Activated T-cell treated with anti-CD3 and anti-CD28 coated beads, Interleukin-2, amount 50 U/mL, for 72 hours (primary cell): ENCODE data around the gene RPS27L. TPM values are rescaled to one million over a fixed set of nuclear protein-coding genes. Genes with fewer than 3 reads are reported as not detected.
A peak's percentile ranks its signal among the peaks of the same experiment; 100 is the strongest.

Experiments
- ATAC-seq, 2 donors: fragments of 150-1000 bp; cut with Tn5 transposase; replicated peaks in 1 of 2; 2 replicates each; pipeline ENCODE4 v1.10.0; 2021; ENCODE audit warnings: moderate library complexity in 2 of 2, mild to moderate bottlenecking in 1 of 2
- DNase-seq, 2 donors: peaks; one replicate each; pipeline ENCODE4 v3.0.0; 2021 to 2022; ENCODE audit warnings: mixed read lengths in 1 of 2
- H3K27ac Mint-ChIP-seq: one replicate; pipeline ENCODE4 v1.8.0; 2022; ENCODE audit warnings: mild to moderate bottlenecking, moderate library complexity, mixed read lengths
- H3K27me3 Mint-ChIP-seq: one replicate; pipeline ENCODE4 v1.8.0; 2022; ENCODE audit warnings: low read depth, mixed read lengths
- H3K36me3 Mint-ChIP-seq, 2 donors: one replicate each; pipeline ENCODE4 v1.8.0; 2022; ENCODE audit warnings: mixed read lengths in 2 of 2, mild to moderate bottlenecking in 1 of 2; ENCODE audit not compliant: insufficient read depth in 2 of 2
- H3K4me1 Mint-ChIP-seq: one replicate; pipeline ENCODE4 v1.8.0; 2022; ENCODE audit warnings: low read depth, mixed read lengths
- H3K4me3 Mint-ChIP-seq, 2 donors: one replicate each; pipeline ENCODE4 v1.8.0; 2022; ENCODE audit warnings: mild to moderate bottlenecking in 2 of 2, mixed read lengths in 2 of 2, moderate library complexity in 2 of 2
- H3K9me3 Mint-ChIP-seq, 2 donors: one replicate each; pipeline ENCODE4 v1.8.0; 2022; ENCODE audit warnings: mixed read lengths in 2 of 2
- total RNA-seq, 2 donors: library from RNA; stranded (reverse); gene quantifications; one replicate each; pipeline ENCODE4 v1.2.3, GENCODE V29; 2022

RPS27L gene
- total RNA-seq, 2 donors from 2014 or later: 166 to 228 TPM

DNA sequence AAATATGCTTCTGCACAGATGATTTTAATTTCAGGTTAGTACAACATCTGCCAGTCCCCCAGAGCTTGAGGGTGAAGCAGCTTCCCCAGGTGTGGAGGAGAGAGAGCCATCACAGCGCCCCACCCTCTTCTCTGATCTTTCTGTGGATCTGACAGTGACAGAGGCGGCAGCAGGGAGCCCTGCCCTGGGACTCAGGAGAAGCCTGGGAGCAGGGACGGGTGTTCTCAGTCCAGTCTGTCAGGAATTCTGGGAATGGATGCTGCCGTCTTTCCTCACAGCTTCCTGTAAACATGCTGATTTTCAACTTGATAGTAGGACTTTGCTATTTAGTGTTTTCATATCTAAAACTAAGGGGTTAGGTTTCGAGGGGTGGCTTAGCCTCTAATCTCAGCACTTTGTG lies 20.8 kb upstream of the RPS27L start:
- H3K27ac Mint-ChIP-seq: no peak overlapping the region

GRCh38 chr15:63176302-63176701 lies 19.0 kb upstream of the RPS27L start:
- H3K36me3 Mint-ChIP-seq: no peaks in the 10 kb centered on the region
- peaks cover 28% of the 10 kb centered on the region for H3K4me1 Mint-ChIP-seq
- H3K27ac Mint-ChIP-seq: no peak overlapping the region
- no peaks in the 10 kb centered on the region for H3K9me3 Mint-ChIP-seq
- peak in 1 of 2 donors; percentile 12 for DNase-seq
- H3K4me3 Mint-ChIP-seq: no peak overlapping the region
- ATAC-seq: peak; percentile 19 to 25
- no peaks in the 10 kb centered on the region for H3K27me3 Mint-ChIP-seq

More for the DNA sequence above, 20.8 kb upstream of the RPS27L start:
- DNase-seq (no peak), ATAC-seq (no peak)
- Mint-ChIP-seq H3K4me1 (peaks cover 28% of the 10 kb centered on the region), H3K4me3 (no peak overlapping the region), H3K9me3 (no peaks in the 10 kb centered on the region), H3K27me3 (no peaks in the 10 kb centered on the region), H3K36me3 (no peaks in the 10 kb centered on the region)

- H3K4me3 Mint-ChIP-seq: no peak overlapping the region
- no peaks in the 10 kb centered on the region for H3K27me3 Mint-ChIP-seq
- DNase-seq: no peak
- no peaks in the 10 kb centered on the region for H3K36me3 Mint-ChIP-seq
- H3K27ac Mint-ChIP-seq: no peak overlapping the region
- peaks cover 23% of the 10 kb centered on the region for H3K4me1 Mint-ChIP-seq
- no peaks in the 10 kb centered on the region for H3K9me3 Mint-ChIP-seq
- no peak for ATAC-seq
These were observed 15.7 kb upstream of the RPS27L start for GRCh38 chr15:63172851-63173451.

DNA sequence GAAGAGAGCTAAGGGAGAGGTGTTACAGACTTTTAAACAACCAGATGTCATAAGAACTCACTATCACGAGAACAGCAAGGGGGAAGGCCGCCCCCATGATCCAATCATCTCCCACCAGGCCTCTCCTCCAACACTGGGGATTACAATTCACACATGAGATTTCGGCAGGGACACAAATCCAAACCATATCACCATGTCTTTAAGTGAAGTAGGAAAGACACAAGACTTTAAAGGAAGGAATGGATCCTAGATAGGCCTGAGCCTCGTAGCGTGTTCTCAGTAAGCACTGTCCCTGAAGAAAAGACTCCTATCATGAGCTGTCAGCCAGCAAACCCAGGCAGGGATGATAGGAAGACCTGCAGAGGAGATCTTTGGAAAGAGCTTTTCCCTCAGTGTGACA lies 15.1 kb upstream of the RPS27L start:
- H3K36me3 Mint-ChIP-seq: no peaks in the 10 kb centered on the region
- H3K9me3 Mint-ChIP-seq: no peaks in the 10 kb centered on the region
- DNase-seq: no peak
- ATAC-seq: no peak
- no peak overlapping the region for H3K27ac Mint-ChIP-seq
- peaks cover 17% of the 10 kb centered on the region for H3K4me1 Mint-ChIP-seq
- H3K4me3 Mint-ChIP-seq: no peak overlapping the region
- no peaks in the 10 kb centered on the region for H3K27me3 Mint-ChIP-seq

DNA sequence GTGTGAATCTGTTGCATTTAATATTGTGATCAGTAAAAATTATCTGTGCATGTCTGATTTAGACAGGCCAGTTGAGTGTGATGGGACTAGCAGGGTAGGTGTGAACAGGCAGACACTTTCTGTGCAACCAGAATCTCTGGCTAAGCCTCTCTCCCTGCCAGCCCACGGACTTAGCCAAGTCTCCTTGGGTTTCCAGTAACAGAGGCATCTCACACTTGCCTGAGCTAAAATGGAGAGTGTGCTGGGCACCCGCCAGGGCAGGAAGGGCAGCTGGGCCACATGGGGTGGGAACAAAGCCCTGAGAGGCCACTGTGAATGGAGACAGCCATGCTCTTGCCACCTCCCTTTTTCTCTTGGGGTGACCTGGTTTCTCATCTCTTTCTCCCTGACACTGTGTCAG lies 12.5 kb upstream of the RPS27L start:
- H3K4me1 Mint-ChIP-seq: peaks cover 7% of the 10 kb centered on the region
- no peaks in the 10 kb centered on the region for H3K27me3 Mint-ChIP-seq
- H3K4me3 Mint-ChIP-seq: no peak overlapping the region
- DNase-seq: no peak
- no peaks in the 10 kb centered on the region for H3K9me3 Mint-ChIP-seq
- no peak for ATAC-seq
- H3K36me3 Mint-ChIP-seq: no peaks in the 10 kb centered on the region
- no peak overlapping the region for H3K27ac Mint-ChIP-seq

GRCh38 chr15:63166219-63166618 lies 8.9 kb upstream of the RPS27L start:
- Mint-ChIP-seq H3K36me3 (no peaks in the 10 kb centered on the region), H3K27ac (no peak overlapping the region), H3K4me1 (peaks cover 7% of the 10 kb centered on the region), H3K9me3 (no peaks in the 10 kb centered on the region), H3K4me3 (no peak overlapping the region), H3K27me3 (no peaks in the 10 kb centered on the region)
- ATAC-seq (peak in 1 of 2 donors; percentile 30), DNase-seq (no peak)

- H3K9me3 Mint-ChIP-seq: no peaks in the 10 kb centered on the region
- no peak overlapping the region for H3K27ac Mint-ChIP-seq
- no peak overlapping the region for H3K4me3 Mint-ChIP-seq
- DNase-seq: no peak
- H3K27me3 Mint-ChIP-seq: no peaks in the 10 kb centered on the region
- peaks cover 7% of the 10 kb centered on the region for H3K4me1 Mint-ChIP-seq
- no peaks in the 10 kb centered on the region for H3K36me3 Mint-ChIP-seq
- no peak for ATAC-seq
These were observed 8.0 kb upstream of the RPS27L start for GRCh38 chr15:63165166-63165859.

DNA sequence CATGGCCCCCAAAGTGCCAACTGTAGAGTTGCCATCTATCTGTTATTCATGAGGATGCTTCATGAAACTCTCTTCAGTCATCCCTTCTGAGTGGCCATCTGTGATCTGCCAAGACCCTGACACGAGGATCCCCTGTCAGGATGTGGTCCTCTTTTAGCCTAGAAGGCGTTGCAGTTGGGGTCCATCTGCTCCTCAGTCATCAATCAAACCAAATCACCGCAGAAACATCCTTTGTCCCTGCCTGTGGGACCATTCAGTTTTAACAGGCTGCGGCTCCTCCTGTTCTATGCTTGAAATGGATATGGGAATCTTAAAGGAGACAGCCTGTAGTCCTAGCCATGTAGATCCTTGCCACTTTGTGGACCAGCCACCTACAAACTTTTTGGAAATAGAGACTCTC lies 5.9 kb upstream of the RPS27L start:
- peaks cover 9% of the 10 kb centered on the region for H3K4me1 Mint-ChIP-seq
- ATAC-seq (no peak), DNase-seq (no peak)
- H3K27ac Mint-ChIP-seq: no peak overlapping the region
- no peak overlapping the region for H3K4me3 Mint-ChIP-seq
- H3K36me3 Mint-ChIP-seq: peaks cover 1% of the 10 kb centered on the region in 2 donors
- H3K27me3 Mint-ChIP-seq: no peaks in the 10 kb centered on the region
- no peaks in the 10 kb centered on the region for H3K9me3 Mint-ChIP-seq

- Mint-ChIP-seq H3K27me3 (no peaks in the 10 kb centered on the region), H3K36me3 (peaks cover 9 to 11% of the 10 kb centered on the region in 2 donors), H3K9me3 (no peaks in the 10 kb centered on the region), H3K4me3 (no peak overlapping the region), H3K27ac (no peak overlapping the region), H3K4me1 (peaks cover 5% of the 10 kb centered on the region)
- ATAC-seq (no peak), DNase-seq (no peak)
These were observed 3.4 kb upstream of the RPS27L start for GRCh38 chr15:63160638-63161037.

GRCh38 chr15:63157891-63158431 lies 684 bp upstream of the RPS27L start:
- peak; percentile 30 to 40 for ATAC-seq
- H3K9me3 Mint-ChIP-seq: no peaks in the 10 kb centered on the region
- H3K4me3 Mint-ChIP-seq: peak overlapping the region; percentile 92 to 95
- peaks cover 9 to 22% of the 10 kb centered on the region in 2 donors for H3K36me3 Mint-ChIP-seq
- H3K4me1 Mint-ChIP-seq: peaks cover 11% of the 10 kb centered on the region
- no peaks in the 10 kb centered on the region for H3K27me3 Mint-ChIP-seq
- peak overlapping the region; percentile 98 for H3K27ac Mint-ChIP-seq
- DNase-seq: peak; percentile 41 to 44

DNA sequence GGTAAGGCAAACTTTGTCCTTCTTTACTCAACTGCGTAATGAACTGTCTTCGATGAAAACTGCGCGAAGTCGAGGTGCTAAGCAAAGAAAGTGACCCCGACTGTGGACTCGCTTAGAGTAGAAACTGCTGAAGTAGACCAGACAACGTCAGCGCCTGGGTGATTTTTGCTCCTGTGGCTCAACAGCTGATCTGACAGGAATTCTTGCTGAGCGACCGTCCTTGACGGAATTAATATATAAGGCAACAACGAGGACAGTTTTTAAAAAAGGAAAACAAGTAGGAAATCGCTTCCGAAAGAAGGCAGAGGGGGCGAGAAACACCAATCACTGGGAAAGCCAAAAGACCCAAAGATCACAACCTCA lies 541 bp downstream of the RPS27L start:
- ATAC-seq: no peak
- H3K27me3 Mint-ChIP-seq: no peaks in the 10 kb centered on the region

GRCh38 chr15:63156086-63156710 lies 1.1 kb downstream of the RPS27L start:
- DNase-seq: no peak
- Mint-ChIP-seq H3K4me3 (peak overlapping the region; percentile 95 to 100), H3K4me1 (peaks cover 17% of the 10 kb centered on the region), H3K9me3 (no peaks in the 10 kb centered on the region), H3K27me3 (no peaks in the 10 kb centered on the region), H3K36me3 (peaks cover 12 to 26% of the 10 kb centered on the region in 2 donors), H3K27ac (peak overlapping the region; percentile 98)
- ATAC-seq: no peak

More for the DNA sequence above, 541 bp downstream of the RPS27L start:
- Mint-ChIP-seq H3K27ac (peak overlapping the region; percentile 98), H3K9me3 (no peaks in the 10 kb centered on the region), H3K4me3 (peak overlapping the region; percentile 95 to 100), H3K36me3 (peaks cover 10 to 26% of the 10 kb centered on the region in 2 donors), H3K4me1 (peaks cover 12% of the 10 kb centered on the region)
- DNase-seq: peak; percentile 15 to 22

DNA sequence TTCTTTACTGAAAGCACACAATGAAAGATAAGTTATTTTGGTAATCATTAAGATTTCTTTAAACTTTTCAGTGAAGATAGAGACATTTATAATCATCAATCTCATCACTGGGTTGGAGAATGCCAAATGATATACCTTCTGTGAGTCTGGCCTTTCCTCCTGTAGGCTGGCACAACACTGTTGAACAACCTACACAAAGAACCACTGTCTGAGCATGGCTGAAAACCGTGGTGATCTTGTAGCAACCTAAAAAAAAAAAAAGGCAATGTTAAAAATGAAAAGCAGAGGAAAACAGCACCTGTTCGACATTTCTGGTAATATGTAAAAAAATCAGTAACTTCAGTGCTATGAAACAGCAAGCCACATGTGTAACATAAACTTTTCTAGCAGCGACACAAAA lies 1.8 kb downstream of the RPS27L start:
- Mint-ChIP-seq H3K27ac (peak overlapping the region; percentile 54), H3K4me3 (peak overlapping the region; percentile 95 to 100), H3K27me3 (no peaks in the 10 kb centered on the region), H3K4me1 (peaks cover 17% of the 10 kb centered on the region), H3K36me3 (peaks cover 12 to 26% of the 10 kb centered on the region in 2 donors), H3K9me3 (no peaks in the 10 kb centered on the region)
- no peak for DNase-seq
- ATAC-seq: no peak
